NCI-H187 (cell line): ENCODE results near the gene ZNF292.
"Not testable (repeated sequence)": the region's sequence is repeated elsewhere in the genome, so short reads cannot be mapped to it uniquely, and the experiment has no call there.

Experiments used
- DNase-seq, 2 experiments: peaks; one replicate each; lab custom pipeline; 2025; lab: John Stamatoyannopoulos, UW

Gene ZNF292

GRCh38 chr6:87212596-87212995 is 57.2 kb downstream of the ZNF292 start:
- no peak for DNase-seq

GRCh38 chr6:87213364-87213763 is 58.0 kb downstream of the ZNF292 start:
- DNase-seq = no peak

GRCh38 chr6:87214831-87215230 is 59.5 kb downstream of the ZNF292 start:
- no peak for DNase-seq

GRCh38 chr6:87220997-87221396 is 65.6 kb downstream of the ZNF292 start:
- DNase-seq = no peak

GRCh38 chr6:87222676-87223075 is 67.3 kb downstream of the ZNF292 start:
- DNase-seq = no peak

GRCh38 chr6:87224971-87225370 is 69.6 kb downstream of the ZNF292 start:
- DNase-seq = no peak

GRCh38 chr6:87225511-87225910 is 70.1 kb downstream of the ZNF292 start:
- no peak for DNase-seq

- DNase-seq = no peak
Measured at GRCh38 chr6:87225937-87226336, 70.6 kb downstream of the ZNF292 start.

- DNase-seq = no peak
Measured at GRCh38 chr6:87230801-87231200, 75.4 kb downstream of the ZNF292 start.

- DNase-seq = no peak
Measured at GRCh38 chr6:87237804-87238203, 82.4 kb downstream of the ZNF292 start.

- not testable (repeated sequence) for DNase-seq
Measured at GRCh38 chr6:87239098-87239635, 83.8 kb downstream of the ZNF292 start.

GRCh38 chr6:87241304-87241703 is 85.9 kb downstream of the ZNF292 start:
- no peak for DNase-seq

GRCh38 chr6:87242311-87242710 is 86.9 kb downstream of the ZNF292 start:
- DNase-seq = no peak

GRCh38 chr6:87243812-87244211 is 88.4 kb downstream of the ZNF292 start:
- no peak for DNase-seq

GRCh38 chr6:87244380-87244779 is 89.0 kb downstream of the ZNF292 start:
- no peak for DNase-seq

GRCh38 chr6:87250019-87250418 is 94.7 kb downstream of the ZNF292 start:
- DNase-seq = no peak

- no peak for DNase-seq
Measured at GRCh38 chr6:87251225-87251624, 95.9 kb downstream of the ZNF292 start.

- no peak for DNase-seq
Measured at GRCh38 chr6:87251725-87252124, 96.4 kb downstream of the ZNF292 start.

- no peak for DNase-seq
Measured at GRCh38 chr6:87257046-87257445, 101.7 kb downstream of the ZNF292 start.

- DNase-seq = no peak
Measured at GRCh38 chr6:87257565-87257964, 102.2 kb downstream of the ZNF292 start.

GRCh38 chr6:87257975-87258374 is 102.6 kb downstream of the ZNF292 start:
- DNase-seq = no peak

- no peak for DNase-seq
Measured at GRCh38 chr6:87259791-87260190, 104.4 kb downstream of the ZNF292 start.

- no peak for DNase-seq
Measured at GRCh38 chr6:87261534-87261933, 106.2 kb downstream of the ZNF292 start.

- no peak for DNase-seq
Measured at GRCh38 chr6:87264481-87264880, 109.1 kb downstream of the ZNF292 start.
